Measurements from ENCODE around the gene CCDC159. TPM values are rescaled to one million over a fixed set of nuclear protein-coding genes. Genes with fewer than 3 reads are reported as not detected.

Gene CCDC159
- total RNA-seq = 6.2 and 9.4 TPM in 2 replicates

DNA sequence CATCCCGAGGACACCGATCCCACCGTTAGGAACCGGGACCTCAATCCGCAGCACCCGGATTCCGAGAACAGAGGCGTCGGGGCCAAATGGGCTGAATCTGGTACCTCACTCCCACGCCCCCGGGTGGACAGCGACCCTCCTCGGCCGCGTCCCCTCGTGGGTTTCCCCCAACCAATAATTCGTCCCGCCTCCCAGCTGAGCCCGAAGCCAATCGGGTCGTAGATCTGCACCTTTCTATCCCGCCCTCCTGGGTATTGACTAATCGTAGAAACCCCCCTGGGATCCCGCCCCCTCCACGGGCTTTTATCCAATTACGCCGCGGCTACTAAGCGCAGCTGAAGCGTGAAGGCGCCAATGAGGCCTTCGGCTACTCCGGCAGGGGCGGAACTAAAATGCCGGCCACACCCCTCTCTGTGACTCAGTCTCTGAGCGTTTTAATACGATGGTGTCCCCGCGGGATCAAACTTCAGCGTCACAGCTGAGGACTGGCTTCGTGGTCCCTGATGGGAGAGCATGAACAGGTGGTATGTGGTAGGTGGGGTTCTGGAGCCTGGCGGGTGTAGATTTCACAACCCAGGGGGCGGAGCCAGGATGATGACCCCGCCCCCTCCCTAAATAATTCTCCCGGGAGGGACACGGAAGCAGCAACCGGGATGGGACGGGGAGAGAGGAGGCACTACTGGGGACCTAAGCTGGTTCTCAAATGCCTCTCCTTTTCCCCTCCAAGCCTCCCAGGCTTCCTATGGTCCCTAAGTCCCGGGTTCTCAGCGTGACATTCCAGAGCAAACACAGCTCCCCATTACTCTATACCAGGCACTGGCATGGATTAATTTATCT is at the start of gene CCDC159, which contains the start of gene TMEM205:
TSS of gene CCDC159 (plus strand) at position 416 of the 837 bp plus-strand sequence. CDS start at position 504, 88 bp downstream.
TSS of gene TMEM205 (minus strand) at position 165 of the 837 bp plus-strand sequence. CDS start 649 bp downstream, outside the sequence.

GRCh38 chr19:11339254-11340098 is 6.8 kb upstream of the CCDC159 start, which contains the start of gene RAB3D:
TSS of gene RAB3D (minus strand) at chr19:11339657. CDS start at chr19:11337399, 2,258 bp downstream.

DNA sequence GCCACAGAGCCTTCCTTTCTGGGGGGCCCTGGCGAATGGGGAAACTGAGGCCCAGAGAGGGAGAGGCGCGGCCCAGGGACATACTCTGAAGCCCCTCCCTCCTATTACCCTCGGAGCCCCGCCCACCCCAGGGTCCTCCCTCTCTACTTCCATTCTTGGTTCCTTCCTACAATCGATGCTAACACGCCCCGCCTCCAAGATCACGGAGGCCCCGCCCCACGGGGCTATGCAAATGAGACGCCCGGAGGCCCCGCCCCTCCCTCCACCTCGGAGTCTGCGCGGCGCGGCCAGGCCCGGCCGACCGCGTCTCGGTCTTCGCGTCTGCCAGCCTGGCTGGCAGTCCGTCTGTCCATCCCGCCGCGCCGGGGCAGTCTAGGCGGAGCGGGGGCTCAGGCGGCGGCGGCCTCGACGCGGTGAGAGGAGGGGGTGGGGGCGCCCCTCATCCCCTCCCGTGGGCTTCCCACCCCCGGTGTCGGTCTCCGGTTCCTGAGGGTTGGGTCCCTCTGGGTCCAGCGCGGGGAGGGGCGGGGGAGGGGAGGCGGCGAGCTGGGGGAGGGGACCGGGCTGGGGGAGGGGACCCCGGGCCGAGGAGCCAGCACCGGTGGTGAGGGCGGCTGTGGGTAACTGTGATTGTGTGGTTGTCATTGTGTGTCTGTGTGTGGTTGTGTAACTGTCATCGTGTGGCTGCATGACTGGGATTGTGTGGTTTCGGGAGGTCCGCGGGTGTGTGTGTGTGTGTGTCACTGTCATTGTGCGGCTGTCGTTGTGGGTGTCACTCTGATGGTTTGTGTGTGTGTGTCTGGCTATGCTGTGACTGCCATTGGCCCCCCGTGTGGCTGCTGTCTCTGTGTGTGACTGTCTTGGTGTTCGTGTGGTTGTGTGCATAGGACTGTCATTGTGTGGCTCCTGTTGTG is 9.1 kb downstream of the CCDC159 start, which contains the start of gene PLPPR2:
TSS of gene PLPPR2 (plus strand) at position 273 of the 914 bp plus-strand sequence. CDS start 2,242 bp downstream, outside the sequence.

DNA sequence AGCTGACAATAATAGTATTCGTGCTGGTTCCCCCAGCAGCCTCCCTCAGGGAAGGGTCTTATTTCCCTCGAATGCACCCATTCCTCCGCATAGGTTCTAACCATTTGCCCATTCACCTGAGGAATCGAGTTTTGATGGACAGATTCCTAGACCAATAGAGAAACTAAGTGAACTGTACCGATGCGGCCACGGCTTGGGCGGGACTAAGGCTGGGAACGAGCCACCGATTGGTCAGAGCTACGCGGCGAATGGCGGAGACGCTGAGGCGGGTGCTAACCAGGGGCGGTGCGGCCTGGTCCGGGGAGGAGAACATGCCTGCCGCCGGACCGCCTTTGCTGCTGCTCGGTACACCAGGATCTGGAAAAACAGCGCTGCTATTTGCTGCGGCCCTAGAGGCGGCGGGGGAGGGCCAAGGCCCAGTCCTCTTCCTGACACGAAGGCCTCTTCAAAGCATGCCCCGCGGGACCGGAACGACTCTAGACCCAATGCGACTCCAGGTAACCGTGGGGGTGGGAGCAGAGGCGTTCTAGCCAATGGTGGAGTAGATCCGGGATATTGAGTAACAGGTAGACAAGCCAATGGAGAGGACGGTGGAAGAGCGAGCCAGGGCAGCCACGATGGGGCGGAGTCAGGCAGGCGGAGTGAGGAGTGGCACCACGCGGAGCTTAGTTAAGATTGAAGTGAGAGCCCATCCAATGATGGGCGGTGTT is 28.3 kb downstream of the CCDC159 start, which contains the start of gene SWSAP1:
TSS of gene SWSAP1 (plus strand) at position 234 of the 710 bp plus-strand sequence. CDS start at position 249, 15 bp downstream.

Other genes starting within 250 kb of the CCDC159 start
- 14.8 and 48.1 TPM in 2 replicates for gene SPC24, start 190.7 kb upstream of the CCDC159 start, total RNA-seq
- gene KANK2, start 149.0 kb upstream of the CCDC159 start, total RNA-seq = 202 and 399 TPM in 2 replicates
- not detected in 2 replicates for gene ANGPTL8, start 106.9 kb upstream of the CCDC159 start, total RNA-seq
- gene DOCK6, start 84.0 kb upstream of the CCDC159 start, total RNA-seq = 44.7 and 50.4 TPM in 2 replicates
- gene TSPAN16, start 50.4 kb upstream of the CCDC159 start, total RNA-seq = not detected in 2 replicates
- 18.2 and 21.1 TPM in 2 replicates for gene RAB3D, start 6.9 kb upstream of the CCDC159 start, total RNA-seq
- 221 and 282 TPM in 2 replicates for gene TMEM205, start 251 bp upstream of the CCDC159 start, total RNA-seq
- gene PLPPR2, start 8.9 kb downstream of the CCDC159 start, total RNA-seq = 23.4 and 46.5 TPM in 2 replicates
- 1.2 and 4.6 TPM in 2 replicates for gene SWSAP1, start 28.1 kb downstream of the CCDC159 start, total RNA-seq
- gene EPOR, start 37.8 kb downstream of the CCDC159 start, total RNA-seq = 6.9 and 15.4 TPM in 2 replicates
- under 0.01 and 1.2 TPM in 2 replicates for gene RGL3, start 72.8 kb downstream of the CCDC159 start, total RNA-seq
- 0.13 TPM in 1 of 2 replicates, not detected in the other for gene ODAD3, start 88.6 kb downstream of the CCDC159 start, total RNA-seq
- 263 and 309 TPM in 2 replicates for gene PRKCSH, start 89.1 kb downstream of the CCDC159 start, total RNA-seq
- 0.52 TPM in 1 of 2 replicates, not detected in the other for gene ELAVL3, start 134.5 kb downstream of the CCDC159 start, total RNA-seq
- 5.2 and 10.1 TPM in 2 replicates for gene ZNF653, start 159.3 kb downstream of the CCDC159 start, total RNA-seq
- gene ECSIT, start 182.6 kb downstream of the CCDC159 start, total RNA-seq = 45.4 and 46.0 TPM in 2 replicates
- 2.6 and 38.0 TPM in 2 replicates for gene CNN1, start 192.3 kb downstream of the CCDC159 start, total RNA-seq
- gene ELOF1, start 212.7 kb downstream of the CCDC159 start, total RNA-seq = 41.0 and 44.6 TPM in 2 replicates
- 1.9 TPM in 1 of 2 replicates, not detected in the other for gene ACP5, start 231.1 kb downstream of the CCDC159 start, total RNA-seq

Measured in epithelial cell of alveolus of lung (primary cell).